ENCODE measurements around the gene LBX1. TPM values are rescaled to one million over a fixed set of nuclear protein-coding genes. Genes with fewer than 3 reads are reported as not detected.

The LBX1 gene
- total and polyA plus RNA-seq, 2 experiments from 2014 or later: not detected

DNA sequence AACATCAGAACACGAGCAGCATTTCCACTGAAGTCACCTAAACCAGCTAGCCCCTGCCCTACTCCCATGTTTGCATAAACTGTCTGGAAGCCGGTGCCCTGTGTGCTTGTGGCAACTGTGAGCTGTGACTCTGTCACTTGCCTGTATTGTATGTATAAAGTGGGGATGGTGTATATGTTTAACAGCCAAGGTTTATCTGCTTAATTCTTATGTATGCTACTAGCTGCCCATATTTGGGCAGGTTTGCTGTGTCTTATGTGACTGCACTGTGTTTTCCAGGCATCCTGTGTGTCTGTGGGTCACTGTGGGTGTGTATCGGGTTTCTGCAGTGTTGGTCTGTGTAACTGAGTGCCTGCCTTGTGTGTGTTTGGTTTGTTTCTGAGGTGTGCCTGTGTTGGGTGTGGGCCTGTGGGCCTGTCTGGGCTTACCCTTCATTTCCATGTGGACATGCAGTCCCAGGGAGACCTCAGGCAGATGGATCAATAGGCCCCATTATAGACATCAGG is 9.3 kb downstream of the LBX1 start:
- no peak for DNase-seq (ENCODE audit: low read depth in 1 of 2, low spot score in 1 of 2)
- Histone ChIP-seq H3K27me3 (peaks cover 100% of the 10 kb centered on the region), H3K4me1 (ENCODE audit: low read depth) (peaks cover 6% of the 10 kb centered on the region), H3K4me3 (no peak overlapping the region), H3K36me3 (no peaks in the 10 kb centered on the region), H3K27ac (no peak overlapping the region), H3K9me3 (ENCODE audit: low read depth) (no peaks in the 10 kb centered on the region)
- TF ChIP-seq, protein P1, sequence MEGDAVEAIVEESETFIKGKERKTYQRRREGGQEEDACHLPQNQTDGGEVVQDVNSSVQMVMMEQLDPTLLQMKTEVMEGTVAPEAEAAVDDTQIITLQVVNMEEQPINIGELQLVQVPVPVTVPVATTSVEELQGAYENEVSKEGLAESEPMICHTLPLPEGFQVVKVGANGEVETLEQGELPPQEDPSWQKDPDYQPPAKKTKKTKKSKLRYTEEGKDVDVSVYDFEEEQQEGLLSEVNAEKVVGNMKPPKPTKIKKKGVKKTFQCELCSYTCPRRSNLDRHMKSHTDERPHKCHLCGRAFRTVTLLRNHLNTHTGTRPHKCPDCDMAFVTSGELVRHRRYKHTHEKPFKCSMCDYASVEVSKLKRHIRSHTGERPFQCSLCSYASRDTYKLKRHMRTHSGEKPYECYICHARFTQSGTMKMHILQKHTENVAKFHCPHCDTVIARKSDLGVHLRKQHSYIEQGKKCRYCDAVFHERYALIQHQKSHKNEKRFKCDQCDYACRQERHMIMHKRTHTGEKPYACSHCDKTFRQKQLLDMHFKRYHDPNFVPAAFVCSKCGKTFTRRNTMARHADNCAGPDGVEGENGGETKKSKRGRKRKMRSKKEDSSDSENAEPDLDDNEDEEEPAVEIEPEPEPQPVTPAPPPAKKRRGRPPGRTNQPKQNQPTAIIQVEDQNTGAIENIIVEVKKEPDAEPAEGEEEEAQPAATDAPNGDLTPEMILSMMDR (IDR thresholded peaks at IDR 0.05; ENCODE audit: low read depth, low read length): no peak

- Histone ChIP-seq H3K27ac (no peak overlapping the region), H3K4me3 (no peak overlapping the region), H3K36me3 (no peaks in the 10 kb centered on the region), H3K9me3 (ENCODE audit: low read depth) (no peaks in the 10 kb centered on the region), H3K4me1 (ENCODE audit: low read depth) (peaks cover 6% of the 10 kb centered on the region), H3K27me3 (peaks cover 100% of the 10 kb centered on the region)
- DNase-seq (ENCODE audit: low read depth in 1 of 2, low spot score in 1 of 2): no peak
- TF ChIP-seq, protein P1 (IDR thresholded peaks at IDR 0.05; ENCODE audit: low read depth, low read length): no peak
These were observed 9.9 kb downstream of the LBX1 start for GRCh38 chr10:101219139-101219945.

GRCh38 chr10:101218351-101219138 is 10.7 kb downstream of the LBX1 start:
- TF ChIP-seq, protein P1 (IDR thresholded peaks at IDR 0.05; ENCODE audit: low read depth, low read length): no peak
- no peak for DNase-seq (ENCODE audit: low read depth in 1 of 2, low spot score in 1 of 2)
- no peak overlapping the region for H3K27ac ChIP-seq
- H3K9me3 ChIP-seq (ENCODE audit: low read depth): no peaks in the 10 kb centered on the region
- H3K36me3 ChIP-seq: no peaks in the 10 kb centered on the region
- no peak overlapping the region for H3K4me3 ChIP-seq
- H3K4me1 ChIP-seq (ENCODE audit: low read depth): peaks cover 6% of the 10 kb centered on the region
- H3K27me3 ChIP-seq: peaks cover 99% of the 10 kb centered on the region

DNA sequence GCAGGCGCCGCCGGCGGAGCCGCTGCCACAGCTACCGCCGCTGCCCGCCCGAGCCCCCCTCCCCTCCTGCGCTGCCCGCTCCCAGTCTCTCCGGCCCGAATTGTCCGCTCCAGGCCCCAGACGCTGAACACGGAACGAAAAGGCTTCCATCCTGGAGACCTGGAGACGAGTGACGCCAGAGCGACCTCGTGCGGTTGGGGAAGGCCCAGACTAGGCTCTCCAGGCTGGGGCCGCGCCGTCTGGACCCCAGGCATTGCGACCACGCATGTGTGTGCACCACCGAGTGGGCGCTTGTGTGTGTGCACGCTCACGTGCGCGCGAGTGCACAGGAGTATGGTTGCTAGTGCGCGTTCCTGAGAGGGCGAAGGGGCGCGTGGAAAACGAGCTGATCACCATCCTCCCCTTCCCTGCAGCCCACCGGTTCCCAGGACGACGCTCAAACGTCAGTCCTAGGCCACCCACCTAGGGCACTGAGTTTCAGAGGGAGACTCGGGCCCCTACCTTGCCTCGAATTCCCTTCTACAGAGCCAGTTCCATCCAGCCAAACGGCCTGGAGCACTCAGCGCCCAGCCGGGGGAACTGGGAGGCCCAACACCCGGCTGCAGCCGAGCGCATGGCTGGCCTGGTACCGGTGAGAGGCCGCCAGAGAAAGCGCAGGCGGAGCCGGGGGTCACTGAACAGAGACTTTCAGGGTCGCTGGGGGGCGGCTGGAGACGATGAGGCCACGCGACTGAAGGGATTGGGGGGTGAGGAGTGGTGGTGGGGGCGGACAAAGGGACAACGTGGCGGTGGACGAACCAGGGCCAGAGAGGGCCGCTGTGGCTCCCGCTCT is 11.6 kb downstream of the LBX1 start:
- TF ChIP-seq, protein P1 (IDR thresholded peaks at IDR 0.05; ENCODE audit: low read depth, low read length): peak; percentile 43
- peaks cover 99% of the 10 kb centered on the region for H3K27me3 ChIP-seq
- no peak overlapping the region for H3K27ac ChIP-seq
- H3K4me3 ChIP-seq: peak overlapping the region; percentile 19
- H3K9me3 ChIP-seq (ENCODE audit: low read depth): no peaks in the 10 kb centered on the region
- peaks cover 6% of the 10 kb centered on the region for H3K4me1 ChIP-seq (ENCODE audit: low read depth)
- peak; percentile 50 to 89 for DNase-seq (ENCODE audit: low read depth in 1 of 2, low spot score in 1 of 2)
- no peaks in the 10 kb centered on the region for H3K36me3 ChIP-seq

DNA sequence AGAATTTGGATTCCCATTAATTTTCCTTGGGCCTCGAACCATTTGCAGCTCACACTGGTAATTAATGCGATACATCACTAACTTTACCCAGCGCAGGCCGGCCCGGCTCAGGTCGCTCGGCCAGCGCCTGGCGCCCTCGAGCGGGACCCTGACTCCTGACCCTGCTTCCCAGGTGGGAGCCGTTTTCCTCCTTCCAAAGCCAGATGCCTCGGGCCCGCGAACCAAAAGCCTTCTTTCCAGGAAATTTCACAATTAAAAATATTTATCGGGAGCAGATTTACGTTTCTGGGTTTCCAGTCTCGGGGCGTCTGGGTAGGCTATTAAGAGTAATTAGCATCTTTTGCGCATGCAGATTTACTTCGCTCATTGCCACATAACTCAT is 12.2 kb downstream of the LBX1 start:
- no peak for DNase-seq (ENCODE audit: low read depth in 1 of 2, low spot score in 1 of 2)
- H3K9me3 ChIP-seq (ENCODE audit: low read depth): no peaks in the 10 kb centered on the region
- no peak overlapping the region for H3K27ac ChIP-seq
- H3K36me3 ChIP-seq: no peaks in the 10 kb centered on the region
- H3K4me3 ChIP-seq: peak overlapping the region; percentile 19
- TF ChIP-seq, protein P1 (IDR thresholded peaks at IDR 0.05; ENCODE audit: low read depth, low read length): no peak
- peaks cover 6% of the 10 kb centered on the region for H3K4me1 ChIP-seq (ENCODE audit: low read depth)
- peaks cover 99% of the 10 kb centered on the region for H3K27me3 ChIP-seq

Data from cardiac muscle cell (in vitro differentiated cells and primary cell).